DND-41 (cell line): ENCODE results near the gene IFNL2.
A peak's percentile ranks its signal among the peaks of the same experiment; 100 is the strongest.

ENCODE experiments used
- ATAC-seq: fragments of 200-7000 bp; cut with Tn5 transposase; 3 replicates; pipeline ENCODE4 v1.9.1; 2021; ENCODE audit warnings: low read depth; ENCODE audit not compliant: insufficient read depth
- DNase-seq: peaks from one replicate; pipeline ENCODE4 v3.0.0-alpha.2; 2020
- H2AFZ ChIP-seq: 2 replicates; pipeline ENCODE4 v1.6.0; 2012; ENCODE audit warnings: low read depth, low read length
- H3K27ac ChIP-seq: 2 replicates; pipeline ENCODE4 v1.5.1; 2012; ENCODE audit warnings: low read length, inconsistent platforms
- H3K27me3 ChIP-seq: fragments of 200-600 bp; sonication (generic); 2 replicates; pipeline ENCODE4 v1.6.0; 2012; ENCODE audit warnings: low read length, mild to moderate bottlenecking, inconsistent platforms; ENCODE audit not compliant: insufficient read depth, poor library complexity
- H3K36me3 ChIP-seq: 2 replicates; pipeline ENCODE4 v1.5.1; 2012; ENCODE audit warnings: low read length, inconsistent platforms; ENCODE audit not compliant: insufficient read depth
- H3K4me1 ChIP-seq: 2 replicates; pipeline ENCODE4 v1.5.1; 2012; ENCODE audit warnings: mild to moderate bottlenecking, low read length; ENCODE audit not compliant: insufficient read depth
- H3K4me2 ChIP-seq: 2 replicates; pipeline ENCODE4 v1.6.0; 2012; ENCODE audit warnings: mild to moderate bottlenecking, moderate library complexity, low read length, inconsistent platforms; ENCODE audit not compliant: insufficient read depth
- H3K4me3 ChIP-seq, 2 experiments: fragments of 200-600 bp in 1 of 2; shearing (Covaris generic) in 1 of 2; 2 replicates each; pipeline ENCODE4 v1.5.1; 2012 to 2016; ENCODE audit warnings: inconsistent platforms in 2 of 2, low read length in 2 of 2, mild to moderate bottlenecking in 2 of 2, low read depth in 1 of 2, moderate library complexity in 1 of 2
- H3K79me2 ChIP-seq: 2 replicates; pipeline ENCODE4 v1.6.0; 2012; ENCODE audit warnings: low read length, inconsistent platforms; ENCODE audit not compliant: insufficient read depth
- H3K9ac ChIP-seq: 2 replicates; pipeline ENCODE4 v1.6.0; 2012; ENCODE audit warnings: low read depth, mild to moderate bottlenecking, inconsistent platforms, low read length, moderate library complexity
- H3K9me3 ChIP-seq: 2 replicates; pipeline ENCODE4 v1.5.1; 2012; ENCODE audit warnings: low read length, moderate library complexity, mild to moderate bottlenecking, inconsistent platforms; ENCODE audit not compliant: insufficient read depth, severe bottlenecking
- H4K20me1 ChIP-seq: 2 replicates; pipeline ENCODE4 v1.6.0; 2012; ENCODE audit warnings: low read length; ENCODE audit not compliant: insufficient read depth
- EZH2 ChIP-seq: IDR thresholded peaks from 3 replicates; pipeline ENCODE4 v1.6.1; 2012; ENCODE audit warnings: borderline replicate concordance, low read depth, mild to moderate bottlenecking, moderate library complexity, low read length, inconsistent platforms; ENCODE audit not compliant: severe bottlenecking
- TF ChIP-seq, protein P1 (sequence below): IDR thresholded peaks from 2 replicates; pipeline ENCODE4 v1.5.1; 2012; ENCODE audit warnings: borderline replicate concordance, low read length, moderate library complexity, mild to moderate bottlenecking; ENCODE audit not compliant: poor library complexity, severe bottlenecking; ENCODE audit errors: extremely low read depth

IFNL2 gene

GRCh38 chr19:39319098-39319891, 51.1 kb downstream of the IFNL2 start:
- no peak overlapping the region for H2AFZ ChIP-seq

More at GRCh38 chr19:39319098-39319891, 51.1 kb downstream of the IFNL2 start:
- H3K9me3 ChIP-seq, result no peaks in the 10 kb centered on the region
- ATAC-seq (no peak), DNase-seq (no peak)
- H3K9ac ChIP-seq, result peak overlapping the region; percentile 85; the same call in 1 of the 2 replicates
- H3K4me1 ChIP-seq, result peaks cover 24% of the 10 kb centered on the region
- H4K20me1 ChIP-seq, result no peaks in the 10 kb centered on the region; the same call in 1 of the 2 replicates
- H3K36me3 ChIP-seq, result peaks cover 19% of the 10 kb centered on the region
- H3K79me2 ChIP-seq, result peaks cover 12% of the 10 kb centered on the region; the same call in 1 of the 2 replicates
- peak overlapping the region; percentile 98 for H3K4me2 ChIP-seq
- H3K27me3 ChIP-seq, result no peaks in the 10 kb centered on the region
- peak overlapping the region in 1 of 2 experiments; percentile 98; a peak in 3 of 4 replicates for H3K4me3 ChIP-seq
- no peak overlapping the region; the same call in 1 of the 2 replicates for H3K27ac ChIP-seq
- TF ChIP-seq, protein P1, sequence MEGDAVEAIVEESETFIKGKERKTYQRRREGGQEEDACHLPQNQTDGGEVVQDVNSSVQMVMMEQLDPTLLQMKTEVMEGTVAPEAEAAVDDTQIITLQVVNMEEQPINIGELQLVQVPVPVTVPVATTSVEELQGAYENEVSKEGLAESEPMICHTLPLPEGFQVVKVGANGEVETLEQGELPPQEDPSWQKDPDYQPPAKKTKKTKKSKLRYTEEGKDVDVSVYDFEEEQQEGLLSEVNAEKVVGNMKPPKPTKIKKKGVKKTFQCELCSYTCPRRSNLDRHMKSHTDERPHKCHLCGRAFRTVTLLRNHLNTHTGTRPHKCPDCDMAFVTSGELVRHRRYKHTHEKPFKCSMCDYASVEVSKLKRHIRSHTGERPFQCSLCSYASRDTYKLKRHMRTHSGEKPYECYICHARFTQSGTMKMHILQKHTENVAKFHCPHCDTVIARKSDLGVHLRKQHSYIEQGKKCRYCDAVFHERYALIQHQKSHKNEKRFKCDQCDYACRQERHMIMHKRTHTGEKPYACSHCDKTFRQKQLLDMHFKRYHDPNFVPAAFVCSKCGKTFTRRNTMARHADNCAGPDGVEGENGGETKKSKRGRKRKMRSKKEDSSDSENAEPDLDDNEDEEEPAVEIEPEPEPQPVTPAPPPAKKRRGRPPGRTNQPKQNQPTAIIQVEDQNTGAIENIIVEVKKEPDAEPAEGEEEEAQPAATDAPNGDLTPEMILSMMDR, result no peak
- no peak for TF ChIP-seq EZH2
